ENCODE results near the gene CLMP. TPM values are rescaled to one million over a fixed set of nuclear protein-coding genes. Genes with fewer than 3 reads are reported as not detected.
A peak's percentile ranks its signal among the peaks of the same experiment; 100 is the strongest.

The CLMP gene
- polyA plus RNA-seq, 2 of the 4 experiments (the other 2 are of a cell fraction): 15.7 to 17.1 TPM

DNA sequence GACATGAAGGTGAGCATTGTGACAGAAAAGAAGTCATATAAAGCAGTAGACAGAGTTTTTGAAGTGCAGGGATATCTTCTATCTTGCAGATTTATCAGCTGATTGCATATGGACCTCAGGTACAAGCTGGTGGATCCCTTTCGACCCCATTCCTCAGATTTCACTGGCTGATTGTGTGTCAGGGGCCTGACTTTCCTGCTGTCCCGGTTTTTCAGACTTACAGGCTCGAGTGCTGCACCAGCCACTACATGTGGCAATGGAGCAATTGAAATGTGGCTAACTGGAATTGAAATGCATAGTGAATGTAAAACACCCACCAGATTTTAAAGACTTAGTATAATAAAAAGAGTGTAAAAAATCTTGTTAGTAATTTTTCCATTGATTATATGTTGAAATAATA lies 50.3 kb downstream of the CLMP start:
- CTCF ChIA-PET: interaction anchor here (1.3 to 1.6 kb wide), 2 partner anchors 22 to 117 kb away, joined by 3 read pairs; no protein-coding TSS in a partner anchor
- FAIRE-seq: no peak

DNA sequence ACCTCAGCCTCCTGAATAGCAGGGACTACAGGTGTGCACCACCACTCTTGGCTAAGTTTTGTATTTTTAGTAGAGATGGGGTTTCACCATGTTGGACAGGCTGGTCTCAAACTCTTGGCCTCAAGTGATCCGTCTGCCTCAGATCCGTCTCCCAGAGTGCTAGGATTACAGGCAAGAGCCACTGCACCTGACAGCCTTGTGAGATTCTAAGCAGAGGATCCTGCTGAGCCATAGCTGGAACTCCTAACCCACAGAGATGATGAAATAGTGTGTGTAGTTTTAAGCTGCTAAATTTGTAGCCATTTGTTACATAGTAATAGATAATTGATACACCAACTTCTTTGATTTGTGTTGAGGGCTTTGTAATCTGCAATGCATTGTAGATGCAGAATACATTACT lies 51.1 kb downstream of the CLMP start:
- TF ChIP-seq CHD2 (IDR thresholded peaks at IDR 0.05; ENCODE audit: low read length, partially characterized antibody): no peak
- TF ChIP-seq, protein P1, sequence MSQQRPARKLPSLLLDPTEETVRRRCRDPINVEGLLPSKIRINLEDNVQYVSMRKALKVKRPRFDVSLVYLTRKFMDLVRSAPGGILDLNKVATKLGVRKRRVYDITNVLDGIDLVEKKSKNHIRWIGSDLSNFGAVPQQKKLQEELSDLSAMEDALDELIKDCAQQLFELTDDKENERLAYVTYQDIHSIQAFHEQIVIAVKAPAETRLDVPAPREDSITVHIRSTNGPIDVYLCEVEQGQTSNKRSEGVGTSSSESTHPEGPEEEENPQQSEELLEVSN (IDR thresholded peaks at IDR 0.05; ENCODE audit: borderline replicate concordance, low read depth): no peak
- TF ChIP-seq EP300 (IDR thresholded peaks at IDR 0.05): no peak
- no peak for TF ChIP-seq MAZ (IDR thresholded peaks at IDR 0.05; ENCODE audit: borderline replicate concordance, low read depth, low read length)
- H3K4me3 ChIP-seq: no peak overlapping the region
- no peaks in the 10 kb centered on the region for H3K9me3 ChIP-seq
- peak overlapping the region; percentile 95; a peak in 5 of 6 replicates for H3K27ac ChIP-seq
- ATAC-seq: no peak
- WGBS (ENCODE audit: missing lambda C conversion rate): 100% methylated on average over 2 of the region's 2 CpGs
- POLR2A ChIA-PET: no interaction called here
- FAIRE-seq: no peak
- CTCF ChIA-PET: interaction anchor here (0.9 to 1.6 kb wide), 5 partner anchors 20 to 117 kb away, joined by 3 to 4 read pairs (median 3); no protein-coding TSS in a partner anchor
- peaks cover 27% of the 10 kb centered on the region for H3K4me1 ChIP-seq
- no peak for DNase-seq (ENCODE audit: low read depth in 1 of 2, low spot score in 1 of 2)
- H3K4me2 ChIP-seq: no peak overlapping the region

More for the DNA sequence above, 50.3 kb downstream of the CLMP start:
- Histone ChIP-seq H3K4me1 (peaks cover 27% of the 10 kb centered on the region), H3K27ac (peak overlapping the region; percentile 95), H3K4me3 (no peak overlapping the region), H3K4me2 (peak overlapping the region; percentile 80), H3K9me3 (no peaks in the 10 kb centered on the region)
- TF ChIP-seq POLR2A (IDR thresholded peaks at IDR 0.05; ENCODE audit: low read length): no peak
- TF ChIP-seq MYC (IDR thresholded peaks at IDR 0.05; ENCODE audit: borderline replicate concordance, low read length): no peak
- TF ChIP-seq, protein P2, sequence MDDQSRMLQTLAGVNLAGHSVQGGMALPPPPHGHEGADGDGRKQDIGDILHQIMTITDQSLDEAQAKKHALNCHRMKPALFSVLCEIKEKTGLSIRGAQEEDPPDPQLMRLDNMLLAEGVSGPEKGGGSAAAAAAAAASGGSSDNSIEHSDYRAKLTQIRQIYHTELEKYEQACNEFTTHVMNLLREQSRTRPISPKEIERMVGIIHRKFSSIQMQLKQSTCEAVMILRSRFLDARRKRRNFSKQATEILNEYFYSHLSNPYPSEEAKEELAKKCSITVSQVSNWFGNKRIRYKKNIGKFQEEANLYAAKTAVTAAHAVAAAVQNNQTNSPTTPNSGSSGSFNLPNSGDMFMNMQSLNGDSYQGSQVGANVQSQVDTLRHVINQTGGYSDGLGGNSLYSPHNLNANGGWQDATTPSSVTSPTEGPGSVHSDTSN (IDR thresholded peaks at IDR 0.05): no peak
- no peak for TF ChIP-seq JUNB (IDR thresholded peaks at IDR 0.05)
- TF ChIP-seq FOSB (CRISPR knock-in tag; IDR thresholded peaks at IDR 0.05): no peak
- no peak for TF ChIP-seq RCOR1 (IDR thresholded peaks at IDR 0.05; ENCODE audit: low read depth, low read length)
- TF ChIP-seq, protein P3, sequence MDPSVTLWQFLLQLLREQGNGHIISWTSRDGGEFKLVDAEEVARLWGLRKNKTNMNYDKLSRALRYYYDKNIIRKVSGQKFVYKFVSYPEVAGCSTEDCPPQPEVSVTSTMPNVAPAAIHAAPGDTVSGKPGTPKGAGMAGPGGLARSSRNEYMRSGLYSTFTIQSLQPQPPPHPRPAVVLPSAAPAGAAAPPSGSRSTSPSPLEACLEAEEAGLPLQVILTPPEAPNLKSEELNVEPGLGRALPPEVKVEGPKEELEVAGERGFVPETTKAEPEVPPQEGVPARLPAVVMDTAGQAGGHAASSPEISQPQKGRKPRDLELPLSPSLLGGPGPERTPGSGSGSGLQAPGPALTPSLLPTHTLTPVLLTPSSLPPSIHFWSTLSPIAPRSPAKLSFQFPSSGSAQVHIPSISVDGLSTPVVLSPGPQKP (IDR thresholded peaks at IDR 0.05; ENCODE audit: low read depth, low read length): no peak
- TF ChIP-seq EP300 (IDR thresholded peaks at IDR 0.05): no peak
- TF ChIP-seq PHF8 (IDR thresholded peaks at IDR 0.05; ENCODE audit: borderline replicate concordance, low read depth): no peak
- TF ChIP-seq MAZ (IDR thresholded peaks at IDR 0.05; ENCODE audit: borderline replicate concordance, low read depth, low read length): no peak
- TF ChIP-seq HDAC2 (IDR thresholded peaks at IDR 0.05): no peak
- TF ChIP-seq, protein P1 (IDR thresholded peaks at IDR 0.05; ENCODE audit: borderline replicate concordance, low read depth): no peak
- TF ChIP-seq FOSL2 (IDR thresholded peaks at IDR 0.05): no peak
- TF ChIP-seq FOSL2 (CRISPR knock-in tag; IDR thresholded peaks at IDR 0.05): no peak
- TF ChIP-seq, protein P4, sequence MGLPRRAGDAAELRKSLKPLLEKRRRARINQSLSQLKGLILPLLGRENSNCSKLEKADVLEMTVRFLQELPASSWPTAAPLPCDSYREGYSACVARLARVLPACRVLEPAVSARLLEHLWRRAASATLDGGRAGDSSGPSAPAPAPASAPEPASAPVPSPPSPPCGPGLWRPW (IDR thresholded peaks at IDR 0.05): no peak
- TF ChIP-seq, protein P5, sequence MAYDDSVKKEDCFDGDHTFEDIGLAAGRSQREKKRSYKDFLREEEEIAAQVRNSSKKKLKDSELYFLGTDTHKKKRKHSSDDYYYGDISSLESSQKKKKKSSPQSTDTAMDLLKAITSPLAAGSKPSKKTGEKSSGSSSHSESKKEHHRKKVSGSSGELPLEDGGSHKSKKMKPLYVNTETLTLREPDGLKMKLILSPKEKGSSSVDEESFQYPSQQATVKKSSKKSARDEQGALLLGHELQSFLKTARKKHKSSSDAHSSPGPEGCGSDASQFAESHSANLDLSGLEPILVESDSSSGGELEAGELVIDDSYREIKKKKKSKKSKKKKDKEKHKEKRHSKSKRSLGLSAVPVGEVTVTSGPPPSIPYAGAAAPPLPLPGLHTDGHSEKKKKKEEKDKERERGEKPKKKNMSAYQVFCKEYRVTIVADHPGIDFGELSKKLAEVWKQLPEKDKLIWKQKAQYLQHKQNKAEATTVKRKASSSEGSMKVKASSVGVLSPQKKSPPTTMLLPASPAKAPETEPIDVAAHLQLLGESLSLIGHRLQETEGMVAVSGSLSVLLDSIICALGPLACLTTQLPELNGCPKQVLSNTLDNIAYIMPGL (CRISPR knock-in tag; IDR thresholded peaks at IDR 0.05; ENCODE audit: borderline replicate concordance): no peak
- TF ChIP-seq, protein P6, sequence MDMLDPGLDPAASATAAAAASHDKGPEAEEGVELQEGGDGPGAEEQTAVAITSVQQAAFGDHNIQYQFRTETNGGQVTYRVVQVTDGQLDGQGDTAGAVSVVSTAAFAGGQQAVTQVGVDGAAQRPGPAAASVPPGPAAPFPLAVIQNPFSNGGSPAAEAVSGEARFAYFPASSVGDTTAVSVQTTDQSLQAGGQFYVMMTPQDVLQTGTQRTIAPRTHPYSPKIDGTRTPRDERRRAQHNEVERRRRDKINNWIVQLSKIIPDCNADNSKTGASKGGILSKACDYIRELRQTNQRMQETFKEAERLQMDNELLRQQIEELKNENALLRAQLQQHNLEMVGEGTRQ (IDR thresholded peaks at IDR 0.05): no peak
- DNase-seq (ENCODE audit: low read depth in 1 of 2, low spot score in 1 of 2) (no peak), ATAC-seq (no peak)
- POLR2A ChIA-PET: interaction anchor here (1.7 kb wide), 1 partner anchor 82 kb away, joined by 3 read pairs; the partner anchor contains the start of gene HSPA8
- WGBS (ENCODE audit: missing lambda C conversion rate): 45% methylated on average over 3 of the region's 3 CpGs
